ENCODE results near the gene FADS1. TPM values are rescaled to one million over a fixed set of nuclear protein-coding genes. Genes with fewer than 3 reads are reported as not detected.

Gene FADS1
- total and polyA plus RNA-seq, 2 of the 13 experiments (the other 11 are each of a cell fraction or from before 2014, with no cell fraction given) = 91.8 to 108 TPM

DNA sequence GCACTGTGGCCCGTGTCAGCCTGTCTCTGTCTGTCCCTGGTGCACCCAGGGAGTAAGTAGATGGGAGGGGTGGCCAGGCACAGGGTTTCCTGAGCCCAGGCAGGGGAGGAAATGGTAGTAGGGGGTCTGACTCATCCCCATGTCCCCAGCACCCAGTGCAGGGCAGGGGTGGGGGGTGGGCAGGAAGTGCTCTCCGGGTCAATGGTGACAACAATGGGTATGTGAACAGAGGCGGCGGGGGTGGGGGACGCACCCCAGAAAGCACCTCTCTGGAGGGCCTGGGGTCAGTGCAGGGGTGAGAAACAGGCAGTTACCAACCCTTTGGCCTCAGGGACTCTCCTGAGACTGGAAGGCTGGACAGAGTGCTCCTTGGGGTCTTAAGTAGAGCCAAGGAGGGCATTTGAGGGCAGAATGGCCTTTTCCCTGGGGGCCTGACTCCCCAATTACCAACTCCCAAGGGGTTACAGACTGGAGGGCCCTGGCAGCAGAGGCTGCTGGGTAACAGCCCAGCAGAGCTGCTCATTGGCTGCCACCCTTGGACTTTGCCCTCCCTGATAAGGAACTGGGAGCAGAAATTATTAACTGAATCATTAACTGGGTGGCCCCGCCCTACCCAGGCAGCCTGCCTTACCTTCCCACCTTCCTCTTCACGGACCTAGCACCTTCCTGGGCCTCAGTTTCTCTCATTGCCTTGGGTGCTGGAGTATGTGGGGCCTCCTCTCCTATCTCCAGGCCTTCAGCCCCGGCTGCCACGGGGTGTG lies 60.2 kb downstream of the FADS1 start (continued):
- TF ChIP-seq ZNF292 (CRISPR knock-in tag; IDR thresholded peaks at IDR 0.05; ENCODE audit: borderline replicate concordance, low read depth) = no peak
- no peak for TF ChIP-seq CHCHD3 (CRISPR knock-in tag; IDR thresholded peaks at IDR 0.05)
- TF ChIP-seq, protein P1, sequence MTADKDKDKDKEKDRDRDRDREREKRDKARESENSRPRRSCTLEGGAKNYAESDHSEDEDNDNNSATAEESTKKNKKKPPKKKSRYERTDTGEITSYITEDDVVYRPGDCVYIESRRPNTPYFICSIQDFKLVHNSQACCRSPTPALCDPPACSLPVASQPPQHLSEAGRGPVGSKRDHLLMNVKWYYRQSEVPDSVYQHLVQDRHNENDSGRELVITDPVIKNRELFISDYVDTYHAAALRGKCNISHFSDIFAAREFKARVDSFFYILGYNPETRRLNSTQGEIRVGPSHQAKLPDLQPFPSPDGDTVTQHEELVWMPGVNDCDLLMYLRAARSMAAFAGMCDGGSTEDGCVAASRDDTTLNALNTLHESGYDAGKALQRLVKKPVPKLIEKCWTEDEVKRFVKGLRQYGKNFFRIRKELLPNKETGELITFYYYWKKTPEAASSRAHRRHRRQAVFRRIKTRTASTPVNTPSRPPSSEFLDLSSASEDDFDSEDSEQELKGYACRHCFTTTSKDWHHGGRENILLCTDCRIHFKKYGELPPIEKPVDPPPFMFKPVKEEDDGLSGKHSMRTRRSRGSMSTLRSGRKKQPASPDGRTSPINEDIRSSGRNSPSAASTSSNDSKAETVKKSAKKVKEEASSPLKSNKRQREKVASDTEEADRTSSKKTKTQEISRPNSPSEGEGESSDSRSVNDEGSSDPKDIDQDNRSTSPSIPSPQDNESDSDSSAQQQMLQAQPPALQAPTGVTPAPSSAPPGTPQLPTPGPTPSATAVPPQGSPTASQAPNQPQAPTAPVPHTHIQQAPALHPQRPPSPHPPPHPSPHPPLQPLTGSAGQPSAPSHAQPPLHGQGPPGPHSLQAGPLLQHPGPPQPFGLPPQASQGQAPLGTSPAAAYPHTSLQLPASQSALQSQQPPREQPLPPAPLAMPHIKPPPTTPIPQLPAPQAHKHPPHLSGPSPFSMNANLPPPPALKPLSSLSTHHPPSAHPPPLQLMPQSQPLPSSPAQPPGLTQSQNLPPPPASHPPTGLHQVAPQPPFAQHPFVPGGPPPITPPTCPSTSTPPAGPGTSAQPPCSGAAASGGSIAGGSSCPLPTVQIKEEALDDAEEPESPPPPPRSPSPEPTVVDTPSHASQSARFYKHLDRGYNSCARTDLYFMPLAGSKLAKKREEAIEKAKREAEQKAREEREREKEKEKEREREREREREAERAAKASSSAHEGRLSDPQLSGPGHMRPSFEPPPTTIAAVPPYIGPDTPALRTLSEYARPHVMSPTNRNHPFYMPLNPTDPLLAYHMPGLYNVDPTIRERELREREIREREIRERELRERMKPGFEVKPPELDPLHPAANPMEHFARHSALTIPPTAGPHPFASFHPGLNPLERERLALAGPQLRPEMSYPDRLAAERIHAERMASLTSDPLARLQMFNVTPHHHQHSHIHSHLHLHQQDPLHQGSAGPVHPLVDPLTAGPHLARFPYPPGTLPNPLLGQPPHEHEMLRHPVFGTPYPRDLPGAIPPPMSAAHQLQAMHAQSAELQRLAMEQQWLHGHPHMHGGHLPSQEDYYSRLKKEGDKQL (CRISPR knock-in tag; IDR thresholded peaks at IDR 0.05; ENCODE audit: low read depth) = no peak
- TF ChIP-seq, protein P2, sequence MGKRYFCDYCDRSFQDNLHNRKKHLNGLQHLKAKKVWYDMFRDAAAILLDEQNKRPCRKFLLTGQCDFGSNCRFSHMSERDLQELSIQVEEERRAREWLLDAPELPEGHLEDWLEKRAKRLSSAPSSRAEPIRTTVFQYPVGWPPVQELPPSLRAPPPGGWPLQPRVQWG (CRISPR knock-in tag; IDR thresholded peaks at IDR 0.05; ENCODE audit: borderline replicate concordance, low read depth) = no peak
- no peak for TF ChIP-seq TSC22D2 (CRISPR knock-in tag; IDR thresholded peaks at IDR 0.05; ENCODE audit: borderline replicate concordance)
- TF ChIP-seq ZNF569 (CRISPR knock-in tag; IDR thresholded peaks at IDR 0.05; ENCODE audit: borderline replicate concordance) = no peak
- TF ChIP-seq CBFB (CRISPR knock-in tag; IDR thresholded peaks at IDR 0.05) = no peak
- TF ChIP-seq MLLT10 (CRISPR knock-in tag; IDR thresholded peaks at IDR 0.05) = no peak
- peak; percentile 48; the same call in 1 of the 2 replicates for TF ChIP-seq KDM5A (IDR thresholded peaks at IDR 0.05; ENCODE audit: borderline replicate concordance, low read length)
- no peak for TF ChIP-seq SCMH1 (CRISPR knock-in tag; IDR thresholded peaks at IDR 0.05; ENCODE audit: borderline replicate concordance)
- TF ChIP-seq, protein P3, sequence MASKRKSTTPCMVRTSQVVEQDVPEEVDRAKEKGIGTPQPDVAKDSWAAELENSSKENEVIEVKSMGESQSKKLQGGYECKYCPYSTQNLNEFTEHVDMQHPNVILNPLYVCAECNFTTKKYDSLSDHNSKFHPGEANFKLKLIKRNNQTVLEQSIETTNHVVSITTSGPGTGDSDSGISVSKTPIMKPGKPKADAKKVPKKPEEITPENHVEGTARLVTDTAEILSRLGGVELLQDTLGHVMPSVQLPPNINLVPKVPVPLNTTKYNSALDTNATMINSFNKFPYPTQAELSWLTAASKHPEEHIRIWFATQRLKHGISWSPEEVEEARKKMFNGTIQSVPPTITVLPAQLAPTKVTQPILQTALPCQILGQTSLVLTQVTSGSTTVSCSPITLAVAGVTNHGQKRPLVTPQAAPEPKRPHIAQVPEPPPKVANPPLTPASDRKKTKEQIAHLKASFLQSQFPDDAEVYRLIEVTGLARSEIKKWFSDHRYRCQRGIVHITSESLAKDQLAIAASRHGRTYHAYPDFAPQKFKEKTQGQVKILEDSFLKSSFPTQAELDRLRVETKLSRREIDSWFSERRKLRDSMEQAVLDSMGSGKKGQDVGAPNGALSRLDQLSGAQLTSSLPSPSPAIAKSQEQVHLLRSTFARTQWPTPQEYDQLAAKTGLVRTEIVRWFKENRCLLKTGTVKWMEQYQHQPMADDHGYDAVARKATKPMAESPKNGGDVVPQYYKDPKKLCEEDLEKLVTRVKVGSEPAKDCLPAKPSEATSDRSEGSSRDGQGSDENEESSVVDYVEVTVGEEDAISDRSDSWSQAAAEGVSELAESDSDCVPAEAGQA (IDR thresholded peaks at IDR 0.05; ENCODE audit: low read depth) = peak; percentile 70; the same call in 1 of the 2 replicates
- TF ChIP-seq, protein P3 (CRISPR knock-in tag; IDR thresholded peaks at IDR 0.05; ENCODE audit: borderline replicate concordance) = peak; percentile 42; the same call in 1 of the 2 replicates
- peak; percentile 80 for TF ChIP-seq ZNF670 (CRISPR knock-in tag; IDR thresholded peaks at IDR 0.05; ENCODE audit: borderline replicate concordance)
- TF ChIP-seq BHLHE40 (IDR thresholded peaks at IDR 0.05; ENCODE audit: low read length) = no peak; the same call in 1 of the 2 replicates
- no peak; the same call in none of the 2 replicates for TF ChIP-seq FOXJ3 (CRISPR knock-in tag; IDR thresholded peaks at IDR 0.05; ENCODE audit: borderline replicate concordance)
- no peak for TF ChIP-seq SRSF4 (IDR thresholded peaks at IDR 0.05; ENCODE audit: low read depth, low read length, poor library complexity, severe bottlenecking)

Data from HepG2 (cell line).